GM18519 (cell line): ENCODE results near the gene AFAP1L2.

Source experiments
- ATAC-seq: cut with Tn5 transposase; IDR thresholded peaks from one replicate; pipeline ENCODE4 v1.9.1; 2021; ENCODE audit warnings: mild to moderate bottlenecking, moderate library complexity; ENCODE audit not compliant: unreplicated experiment, low FRiP score

The AFAP1L2 gene

GRCh38 chr10:114252092-114252491 lies 152.2 kb downstream of the AFAP1L2 start:
- ATAC-seq: no peak

GRCh38 chr10:114250716-114251115 lies 153.6 kb downstream of the AFAP1L2 start:
- ATAC-seq: no peak

GRCh38 chr10:114250236-114250635 lies 154.1 kb downstream of the AFAP1L2 start:
- no peak for ATAC-seq

GRCh38 chr10:114246679-114247305 lies 157.5 kb downstream of the AFAP1L2 start:
- ATAC-seq: no peak

GRCh38 chr10:114245121-114245791 lies 159.0 kb downstream of the AFAP1L2 start:
- no peak for ATAC-seq
